Neural cell (in vitro differentiated cells): Measurements from ENCODE around the gene EXOC2. TPM values are rescaled to one million over a fixed set of nuclear protein-coding genes. Genes with fewer than 3 reads are reported as not detected.

ENCODE experiments used
- H2AFZ ChIP-seq: fragments of 200-600, 300-800 bp; sonication (generic), shearing (Covaris generic); 2 replicates; pipeline ENCODE4 v1.6.0; 2014; ENCODE audit warnings: low read depth, mild to moderate bottlenecking, antibody characterized with exemption, low read length, moderate library complexity
- H3F3A ChIP-seq: fragments of 200-600 bp; shearing (Covaris generic); 2 replicates; pipeline ENCODE4 v1.6.1; 2016; ENCODE audit warnings: mild to moderate bottlenecking, moderate library complexity, mixed read lengths, antibody characterized with exemption, low read length; ENCODE audit not compliant: insufficient read depth, poor library complexity, severe bottlenecking
- H3K27ac ChIP-seq: fragments of 200-600, 300-800 bp; sonication (generic), shearing (Covaris generic); 2 replicates; pipeline ENCODE4 v1.5.1; 2014; ENCODE audit warnings: mild to moderate bottlenecking, low read length, moderate library complexity
- H3K27me3 ChIP-seq: fragments of 300-800, 200-600 bp; sonication (generic), shearing (Covaris generic); 2 replicates; pipeline ENCODE4 v1.6.0; 2014; ENCODE audit warnings: mild to moderate bottlenecking, low read depth, low read length, moderate library complexity; ENCODE audit not compliant: insufficient read depth
- H3K36me3 ChIP-seq: fragments of 300-800, 200-600 bp; sonication (generic), shearing (Covaris generic); 2 replicates; pipeline ENCODE4 v1.5.1; 2014; ENCODE audit warnings: mild to moderate bottlenecking, antibody characterized with exemption, low read length, moderate library complexity; ENCODE audit not compliant: insufficient read depth
- H3K4me2 ChIP-seq: fragments of 300-800, 200-600 bp; sonication (generic), shearing (Covaris generic); 2 replicates; pipeline ENCODE4 v1.6.0; 2014; ENCODE audit warnings: mild to moderate bottlenecking, low read length
- H3K4me3 ChIP-seq: fragments of 300-800, 200-600 bp; sonication (generic), shearing (Covaris generic); 2 replicates; pipeline ENCODE4 v1.5.1; 2014; ENCODE audit warnings: mild to moderate bottlenecking, low read length, moderate library complexity
- H3K79me2 ChIP-seq: fragments of 200-600 bp; shearing (Covaris generic); replicated peaks from 2 replicates; pipeline ENCODE4 v1.6.0; 2014; ENCODE audit warnings: mild to moderate bottlenecking, low read length, moderate library complexity; ENCODE audit not compliant: insufficient read depth
- H3K9ac ChIP-seq: fragments of 300-800, 200-600 bp; sonication (generic), shearing (Covaris generic); 2 replicates; pipeline ENCODE4 v1.6.1; 2016; ENCODE audit warnings: mild to moderate bottlenecking, low read length, mixed read lengths
- H3K9me2 ChIP-seq: fragments of 200-600 bp; shearing (Covaris generic); 2 replicates; pipeline ENCODE4 v1.6.1; 2016; ENCODE audit warnings: mild to moderate bottlenecking, low read length, mixed read lengths; ENCODE audit not compliant: insufficient read depth
- H3K9me3 ChIP-seq: fragments of 200-600, 300-800 bp; sonication (generic), shearing (Covaris generic); 2 replicates; pipeline ENCODE4 v1.6.1; 2016; ENCODE audit warnings: mild to moderate bottlenecking, mixed run types, low read length, moderate library complexity, mixed read lengths
- H4K20me1 ChIP-seq: fragments of 200-600 bp; shearing (Covaris generic); 2 replicates; pipeline ENCODE4 v1.6.1; 2016; ENCODE audit warnings: mild to moderate bottlenecking, mixed run types; ENCODE audit not compliant: insufficient read depth
- EP300 ChIP-seq: fragments of 450-650 bp; conservative IDR thresholded peaks from 2 replicates; pipeline ENCODE4 v1.6.1; 2014; ENCODE audit warnings: antibody characterized with exemption, mild to moderate bottlenecking, moderate library complexity; ENCODE audit not compliant: poor library complexity, severe bottlenecking
- EZH2 ChIP-seq: fragments of 200-600, 300-800 bp; shearing (Covaris generic), sonication (generic); IDR thresholded peaks from 2 replicates; pipeline ENCODE4 v1.6.1; 2014; ENCODE audit warnings: antibody characterized with exemption, low read length, borderline replicate concordance, mild to moderate bottlenecking; ENCODE audit not compliant: insufficient read depth, poor library complexity, severe bottlenecking
- MXI1 ChIP-seq: fragments of 450-650 bp; conservative IDR thresholded peaks from 2 replicates; pipeline ENCODE4 v1.6.1; 2014; ENCODE audit warnings: antibody characterized with exemption, mild to moderate bottlenecking; ENCODE audit not compliant: poor library complexity, severe bottlenecking
- POLR2AphosphoS5 ChIP-seq: IDR thresholded peaks from 2 replicates; pipeline ENCODE4 v1.6.1; 2012
- RAD21 ChIP-seq: fragments of 450-650 bp; conservative IDR thresholded peaks from 2 replicates; pipeline ENCODE4 v1.6.1; 2014; ENCODE audit warnings: antibody characterized with exemption, mild to moderate bottlenecking, moderate library complexity
- SMC3 ChIP-seq: fragments of 450-650 bp; conservative IDR thresholded peaks from 2 replicates; pipeline ENCODE4 v1.6.1; 2014; ENCODE audit warnings: antibody characterized with exemption, mild to moderate bottlenecking, moderate library complexity; ENCODE audit not compliant: poor library complexity
- TAF1 ChIP-seq: IDR thresholded peaks from 2 replicates; pipeline ENCODE4 v1.6.1; 2012; ENCODE audit warnings: low read depth
- polyA plus RNA-seq: library from polyadenylated mRNA; depleted of rRNA; stranded (reverse); fragments of >200 nt; gene quantifications from 2 replicates; pipeline ENCODE4 v1.2.3, GENCODE V29; 2014
- TF ChIP-seq, protein P1 (sequence below): IDR thresholded peaks from 2 replicates; pipeline ENCODE4 v1.6.1; 2012; ENCODE audit warnings: borderline replicate concordance
- TF ChIP-seq, protein P2 (sequence below): fragments of 450-650 bp; IDR thresholded peaks from 2 replicates; pipeline ENCODE4 v1.5.1; 2014; ENCODE audit warnings: antibody characterized with exemption, mild to moderate bottlenecking, moderate library complexity; ENCODE audit not compliant: poor library complexity, severe bottlenecking

Gene EXOC2
- polyA plus RNA-seq, 1 donor from 2014 or later: 38.6 TPM

DNA sequence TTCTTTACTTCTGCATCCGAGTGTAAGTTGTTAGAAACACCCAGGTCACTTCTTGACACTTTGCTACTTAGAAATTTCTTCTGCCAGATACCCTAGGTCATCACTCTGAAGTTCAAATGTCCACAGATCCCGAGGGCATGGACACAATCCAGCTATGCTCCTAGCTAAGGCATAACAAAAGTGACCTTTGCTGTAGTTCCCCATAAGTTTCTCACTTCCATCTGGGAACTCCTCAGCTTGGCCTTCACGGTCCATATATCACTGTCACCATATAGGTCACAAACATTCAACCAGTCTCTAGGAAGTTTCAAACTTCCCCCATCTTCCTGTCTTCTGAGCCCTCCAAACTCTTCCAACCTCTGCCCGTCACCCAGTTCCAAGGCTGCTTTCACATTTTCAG is 236.1 kb downstream of the EXOC2 start:
- Histone ChIP-seq H3K79me2 (no peaks in the 10 kb centered on the region), H3K36me3 (no peaks in the 10 kb centered on the region), H3K4me2 (no peak overlapping the region), H3K4me3 (no peak overlapping the region), H3K27me3 (no peaks in the 10 kb centered on the region), H3K27ac (no peak overlapping the region), H4K20me1 (no peaks in the 10 kb centered on the region), H3F3A (no peaks in the 10 kb centered on the region), H3K9me3 (no peaks in the 10 kb centered on the region), H3K9me2 (no peaks in the 10 kb centered on the region), H2AFZ (no peak overlapping the region), H3K9ac (no peak overlapping the region)
- TF ChIP-seq RAD21 (no peak), TAF1 (no peak), EP300 (no peak), SMC3 (no peak), POLR2AphosphoS5 (no peak), EZH2 (no peak), MXI1 (no peak)
- TF ChIP-seq, protein P1, sequence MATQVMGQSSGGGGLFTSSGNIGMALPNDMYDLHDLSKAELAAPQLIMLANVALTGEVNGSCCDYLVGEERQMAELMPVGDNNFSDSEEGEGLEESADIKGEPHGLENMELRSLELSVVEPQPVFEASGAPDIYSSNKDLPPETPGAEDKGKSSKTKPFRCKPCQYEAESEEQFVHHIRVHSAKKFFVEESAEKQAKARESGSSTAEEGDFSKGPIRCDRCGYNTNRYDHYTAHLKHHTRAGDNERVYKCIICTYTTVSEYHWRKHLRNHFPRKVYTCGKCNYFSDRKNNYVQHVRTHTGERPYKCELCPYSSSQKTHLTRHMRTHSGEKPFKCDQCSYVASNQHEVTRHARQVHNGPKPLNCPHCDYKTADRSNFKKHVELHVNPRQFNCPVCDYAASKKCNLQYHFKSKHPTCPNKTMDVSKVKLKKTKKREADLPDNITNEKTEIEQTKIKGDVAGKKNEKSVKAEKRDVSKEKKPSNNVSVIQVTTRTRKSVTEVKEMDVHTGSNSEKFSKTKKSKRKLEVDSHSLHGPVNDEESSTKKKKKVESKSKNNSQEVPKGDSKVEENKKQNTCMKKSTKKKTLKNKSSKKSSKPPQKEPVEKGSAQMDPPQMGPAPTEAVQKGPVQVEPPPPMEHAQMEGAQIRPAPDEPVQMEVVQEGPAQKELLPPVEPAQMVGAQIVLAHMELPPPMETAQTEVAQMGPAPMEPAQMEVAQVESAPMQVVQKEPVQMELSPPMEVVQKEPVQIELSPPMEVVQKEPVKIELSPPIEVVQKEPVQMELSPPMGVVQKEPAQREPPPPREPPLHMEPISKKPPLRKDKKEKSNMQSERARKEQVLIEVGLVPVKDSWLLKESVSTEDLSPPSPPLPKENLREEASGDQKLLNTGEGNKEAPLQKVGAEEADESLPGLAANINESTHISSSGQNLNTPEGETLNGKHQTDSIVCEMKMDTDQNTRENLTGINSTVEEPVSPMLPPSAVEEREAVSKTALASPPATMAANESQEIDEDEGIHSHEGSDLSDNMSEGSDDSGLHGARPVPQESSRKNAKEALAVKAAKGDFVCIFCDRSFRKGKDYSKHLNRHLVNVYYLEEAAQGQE: no peak
- TF ChIP-seq, protein P2, sequence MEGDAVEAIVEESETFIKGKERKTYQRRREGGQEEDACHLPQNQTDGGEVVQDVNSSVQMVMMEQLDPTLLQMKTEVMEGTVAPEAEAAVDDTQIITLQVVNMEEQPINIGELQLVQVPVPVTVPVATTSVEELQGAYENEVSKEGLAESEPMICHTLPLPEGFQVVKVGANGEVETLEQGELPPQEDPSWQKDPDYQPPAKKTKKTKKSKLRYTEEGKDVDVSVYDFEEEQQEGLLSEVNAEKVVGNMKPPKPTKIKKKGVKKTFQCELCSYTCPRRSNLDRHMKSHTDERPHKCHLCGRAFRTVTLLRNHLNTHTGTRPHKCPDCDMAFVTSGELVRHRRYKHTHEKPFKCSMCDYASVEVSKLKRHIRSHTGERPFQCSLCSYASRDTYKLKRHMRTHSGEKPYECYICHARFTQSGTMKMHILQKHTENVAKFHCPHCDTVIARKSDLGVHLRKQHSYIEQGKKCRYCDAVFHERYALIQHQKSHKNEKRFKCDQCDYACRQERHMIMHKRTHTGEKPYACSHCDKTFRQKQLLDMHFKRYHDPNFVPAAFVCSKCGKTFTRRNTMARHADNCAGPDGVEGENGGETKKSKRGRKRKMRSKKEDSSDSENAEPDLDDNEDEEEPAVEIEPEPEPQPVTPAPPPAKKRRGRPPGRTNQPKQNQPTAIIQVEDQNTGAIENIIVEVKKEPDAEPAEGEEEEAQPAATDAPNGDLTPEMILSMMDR: no peak

DNA sequence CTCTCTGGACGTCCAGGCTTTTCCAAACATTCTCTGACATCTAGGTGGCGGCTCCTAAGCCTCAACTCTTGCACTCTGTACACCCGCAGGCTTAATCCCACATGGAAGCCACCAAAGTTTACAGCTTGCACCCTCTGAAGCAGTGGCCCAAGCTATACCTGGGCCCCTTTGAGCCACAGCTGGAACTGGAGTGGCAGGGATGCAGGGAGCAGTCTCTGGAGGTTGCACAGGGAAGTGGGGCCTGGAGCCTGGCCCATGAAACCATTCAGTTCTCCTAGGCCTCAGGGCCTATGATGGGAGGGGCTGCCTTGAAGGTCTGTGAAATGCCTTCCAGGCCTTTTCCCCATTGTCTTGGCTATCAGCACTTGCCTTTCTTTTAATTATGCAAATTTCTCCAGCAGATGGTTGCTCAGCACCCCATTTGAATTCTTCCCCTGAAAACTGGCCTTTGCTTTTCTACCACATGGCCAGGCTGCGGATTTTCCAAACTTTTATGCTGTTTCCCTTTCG is 236.5 kb downstream of the EXOC2 start:
- H3K27ac ChIP-seq: no peak overlapping the region
- H3K27me3 ChIP-seq: no peaks in the 10 kb centered on the region
- H3K4me3 ChIP-seq: no peak overlapping the region
- H3K9ac ChIP-seq: no peak overlapping the region
- H3K4me2 ChIP-seq: no peak overlapping the region
- H3K9me2 ChIP-seq: no peaks in the 10 kb centered on the region
- H4K20me1 ChIP-seq: no peaks in the 10 kb centered on the region
- no peaks in the 10 kb centered on the region for H3K79me2 ChIP-seq
- no peaks in the 10 kb centered on the region for H3F3A ChIP-seq
- no peaks in the 10 kb centered on the region for H3K9me3 ChIP-seq
- no peaks in the 10 kb centered on the region for H3K36me3 ChIP-seq
- TF ChIP-seq SMC3 (no peak), EP300 (no peak), POLR2AphosphoS5 (no peak), RAD21 (no peak), MXI1 (no peak), TAF1 (no peak), EZH2 (no peak)
- TF ChIP-seq, protein P1: no peak
- TF ChIP-seq, protein P2: no peak
- H2AFZ ChIP-seq: no peak overlapping the region
